Immature natural killer cell (primary cell): Measurements from ENCODE around the gene SCAMP5. TPM values are rescaled to one million over a fixed set of nuclear protein-coding genes. Genes with fewer than 3 reads are reported as not detected.

Experiments used
- DNase-seq, 3 donors: peaks; one replicate each; pipeline ENCODE4 v3.0.0; 2022; ENCODE audit warnings: mixed read lengths in 1 of 3
- H3K27ac Mint-ChIP-seq, 6 donors: one replicate each; pipeline ENCODE4 v1.8.0; 2020; ENCODE audit warnings: mixed read lengths in 6 of 6, mild to moderate bottlenecking in 5 of 6, inconsistent platforms in 4 of 6, moderate library complexity in 3 of 6
- H3K27me3 Mint-ChIP-seq, 3 donors: one replicate each; pipeline ENCODE4 v1.8.0; 2020 to 2021; ENCODE audit warnings: low read depth in 3 of 3, mild to moderate bottlenecking in 3 of 3, mixed read lengths in 3 of 3, moderate library complexity in 3 of 3, inconsistent platforms in 1 of 3
- H3K36me3 Mint-ChIP-seq, 3 donors: one replicate each; pipeline ENCODE4 v1.8.0; 2020; ENCODE audit warnings: mixed read lengths in 3 of 3, inconsistent platforms in 2 of 3, mild to moderate bottlenecking in 2 of 3
- H3K4me1 Mint-ChIP-seq, 2 donors: one replicate each; pipeline ENCODE4 v1.8.0; 2020; ENCODE audit warnings: inconsistent platforms in 2 of 2, mild to moderate bottlenecking in 2 of 2, mixed read lengths in 2 of 2, moderate library complexity in 1 of 2
- H3K4me3 Mint-ChIP-seq, 5 donors: one replicate each; pipeline ENCODE4 v1.8.0; 2020; ENCODE audit warnings: mild to moderate bottlenecking in 5 of 5, mixed read lengths in 5 of 5, inconsistent platforms in 3 of 5, moderate library complexity in 3 of 5
- H3K9me3 Mint-ChIP-seq, 6 donors: one replicate each; pipeline ENCODE4 v1.8.0; 2020; ENCODE audit warnings: mild to moderate bottlenecking in 6 of 6, mixed read lengths in 6 of 6, inconsistent platforms in 4 of 6, moderate library complexity in 3 of 6
- polyA plus RNA-seq, 3 donors: library from polyadenylated mRNA; unstranded; fragments of 300-500 nt; fragmentation: Illumina TruSeq; gene quantifications; one replicate each; pipeline ENCODE4 v1.2.3, GENCODE V29; 2021

The SCAMP5 gene
- polyA plus RNA-seq, 3 donors from 2014 or later, result not detected

GRCh38 chr15:74960995-74961588, 34.3 kb upstream of the SCAMP5 start:
- Mint-ChIP-seq H3K4me1 (peaks cover 16% of the 10 kb centered on the region in 2 donors), H3K9me3 (no peaks in the 10 kb centered on the region), H3K4me3 (no peak overlapping the region), H3K27ac (no peak overlapping the region), H3K27me3 (peaks cover 9 to 28% (median 23%) of the 10 kb centered on the region in 3 donors), H3K36me3 (no peaks in the 10 kb centered on the region)
- no peak for DNase-seq

GRCh38 chr15:74961616-74962015, 33.7 kb upstream of the SCAMP5 start:
- H3K4me3 Mint-ChIP-seq, result no peak overlapping the region
- no peak overlapping the region for H3K27ac Mint-ChIP-seq
- peaks cover 16% of the 10 kb centered on the region in 2 donors for H3K4me1 Mint-ChIP-seq
- H3K27me3 Mint-ChIP-seq, result peaks cover 9 to 28% (median 23%) of the 10 kb centered on the region in 3 donors
- H3K36me3 Mint-ChIP-seq, result no peaks in the 10 kb centered on the region
- no peak for DNase-seq
- no peaks in the 10 kb centered on the region for H3K9me3 Mint-ChIP-seq

- no peaks in the 10 kb centered on the region for H3K9me3 Mint-ChIP-seq
- peaks cover 14 to 16% of the 10 kb centered on the region in 2 donors for H3K4me1 Mint-ChIP-seq
- H3K36me3 Mint-ChIP-seq, result no peaks in the 10 kb centered on the region
- no peak for DNase-seq
- no peak overlapping the region for H3K27ac Mint-ChIP-seq
- H3K4me3 Mint-ChIP-seq, result no peak overlapping the region
- peaks cover 9 to 28% (median 23%) of the 10 kb centered on the region in 3 donors for H3K27me3 Mint-ChIP-seq
Observed at GRCh38 chr15:74962219-74962618, 33.1 kb upstream of the SCAMP5 start.

- H3K36me3 Mint-ChIP-seq, result no peaks in the 10 kb centered on the region
- no peak overlapping the region for H3K27ac Mint-ChIP-seq
- H3K4me3 Mint-ChIP-seq, result no peak overlapping the region
- peaks cover 6 to 24% (median 23%) of the 10 kb centered on the region in 3 donors for H3K27me3 Mint-ChIP-seq
- peaks cover 10 to 15% of the 10 kb centered on the region in 2 donors for H3K4me1 Mint-ChIP-seq
- no peaks in the 10 kb centered on the region for H3K9me3 Mint-ChIP-seq
- no peak for DNase-seq
Observed at GRCh38 chr15:74962671-74963070, 32.7 kb upstream of the SCAMP5 start.

- Mint-ChIP-seq H3K27ac (no peak overlapping the region), H3K4me3 (no peak overlapping the region), H3K36me3 (no peaks in the 10 kb centered on the region), H3K27me3 (peaks cover 6 to 21% (median 20%) of the 10 kb centered on the region in 3 donors), H3K9me3 (no peaks in the 10 kb centered on the region), H3K4me1 (peaks cover 6 to 10% of the 10 kb centered on the region in 2 donors)
- no peak for DNase-seq
Observed at GRCh38 chr15:74963213-74963612, 32.1 kb upstream of the SCAMP5 start.

GRCh38 chr15:74964794-74965193, 30.6 kb upstream of the SCAMP5 start:
- DNase-seq, result no peak
- H3K4me1 Mint-ChIP-seq, result no peaks in the 10 kb centered on the region
- H3K36me3 Mint-ChIP-seq, result no peaks in the 10 kb centered on the region
- H3K9me3 Mint-ChIP-seq, result no peaks in the 10 kb centered on the region
- H3K4me3 Mint-ChIP-seq, result no peak overlapping the region
- H3K27ac Mint-ChIP-seq, result no peak overlapping the region
- H3K27me3 Mint-ChIP-seq, result peaks cover 2 to 9% (median 8%) of the 10 kb centered on the region in 3 donors

GRCh38 chr15:74967670-74968069, 27.7 kb upstream of the SCAMP5 start:
- Mint-ChIP-seq H3K4me1 (no peaks in the 10 kb centered on the region), H3K27me3 (peaks cover 0 to 2% (median 2%) of the 10 kb centered on the region in 3 donors), H3K4me3 (no peak overlapping the region), H3K9me3 (no peaks in the 10 kb centered on the region), H3K27ac (no peak overlapping the region), H3K36me3 (no peaks in the 10 kb centered on the region)
- DNase-seq, result no peak

- no peaks in the 10 kb centered on the region for H3K36me3 Mint-ChIP-seq
- DNase-seq, result no peak
- H3K4me1 Mint-ChIP-seq, result no peaks in the 10 kb centered on the region
- no peak overlapping the region for H3K27ac Mint-ChIP-seq
- H3K4me3 Mint-ChIP-seq, result no peak overlapping the region
- H3K9me3 Mint-ChIP-seq, result no peaks in the 10 kb centered on the region
- peaks cover 0 to 7% (median 6%) of the 10 kb centered on the region in 3 donors for H3K27me3 Mint-ChIP-seq
Observed at GRCh38 chr15:74976159-74976558, 19.2 kb upstream of the SCAMP5 start.

GRCh38 chr15:74977599-74977998, 17.8 kb upstream of the SCAMP5 start:
- H3K36me3 Mint-ChIP-seq, result no peaks in the 10 kb centered on the region
- H3K27me3 Mint-ChIP-seq, result peaks cover 0 to 10% (median 4%) of the 10 kb centered on the region in 3 donors
- no peak overlapping the region for H3K27ac Mint-ChIP-seq
- no peak for DNase-seq
- no peaks in the 10 kb centered on the region for H3K4me1 Mint-ChIP-seq
- H3K4me3 Mint-ChIP-seq, result no peak overlapping the region
- no peaks in the 10 kb centered on the region for H3K9me3 Mint-ChIP-seq

GRCh38 chr15:74978077-74978476, 17.3 kb upstream of the SCAMP5 start:
- Mint-ChIP-seq H3K27ac (no peak overlapping the region), H3K9me3 (no peaks in the 10 kb centered on the region), H3K36me3 (no peaks in the 10 kb centered on the region), H3K27me3 (peaks cover 0 to 10% (median 4%) of the 10 kb centered on the region in 3 donors), H3K4me3 (no peak overlapping the region), H3K4me1 (no peaks in the 10 kb centered on the region)
- DNase-seq, result no peak

GRCh38 chr15:74978503-74978902, 16.9 kb upstream of the SCAMP5 start:
- H3K4me3 Mint-ChIP-seq, result no peak overlapping the region
- H3K9me3 Mint-ChIP-seq, result no peaks in the 10 kb centered on the region
- no peaks in the 10 kb centered on the region for H3K4me1 Mint-ChIP-seq
- no peak for DNase-seq
- H3K36me3 Mint-ChIP-seq, result no peaks in the 10 kb centered on the region
- H3K27ac Mint-ChIP-seq, result no peak overlapping the region
- H3K27me3 Mint-ChIP-seq, result peaks cover 0 to 10% (median 4%) of the 10 kb centered on the region in 3 donors

GRCh38 chr15:74982183-74982582, 13.2 kb upstream of the SCAMP5 start:
- no peak for DNase-seq
- Mint-ChIP-seq H3K9me3 (no peaks in the 10 kb centered on the region), H3K36me3 (no peaks in the 10 kb centered on the region), H3K27ac (no peak overlapping the region), H3K4me1 (no peaks in the 10 kb centered on the region), H3K27me3 (peaks cover 1 to 8% (median 7%) of the 10 kb centered on the region in 3 donors), H3K4me3 (no peak overlapping the region)

- Mint-ChIP-seq H3K4me3 (no peak overlapping the region), H3K36me3 (no peaks in the 10 kb centered on the region), H3K9me3 (no peaks in the 10 kb centered on the region), H3K27ac (peak overlapping the region in 1 of 6 donors; percentile 18), H3K27me3 (peaks cover 3 to 4% (median 4%) of the 10 kb centered on the region in 3 donors), H3K4me1 (no peaks in the 10 kb centered on the region)
- DNase-seq, result no peak
Observed at GRCh38 chr15:74983725-74984231, 11.6 kb upstream of the SCAMP5 start.

GRCh38 chr15:74988007-74988800, 7.2 kb upstream of the SCAMP5 start:
- H3K4me1 Mint-ChIP-seq, result no peaks in the 10 kb centered on the region
- H3K9me3 Mint-ChIP-seq, result no peaks in the 10 kb centered on the region
- H3K36me3 Mint-ChIP-seq, result no peaks in the 10 kb centered on the region
- DNase-seq, result no peak
- peaks cover 3 to 8% (median 4%) of the 10 kb centered on the region in 3 donors for H3K27me3 Mint-ChIP-seq
- H3K4me3 Mint-ChIP-seq, result no peak overlapping the region
- no peak overlapping the region for H3K27ac Mint-ChIP-seq
